Renal cortex interstitium (tissue), 11 donors: ENCODE measurements around the gene VMAC. TPM values are rescaled to one million over a fixed set of nuclear protein-coding genes. Genes with fewer than 3 reads are reported as not detected.

Experiments used
- DNase-seq, 11 donors: peaks; one replicate each; pipeline ENCODE4 v3.0.0-alpha.2; 2013; ENCODE audit warnings: low read depth in 9 of 11, low spot score in 4 of 11; ENCODE audit errors: extremely low read depth in 1 of 11
- polyA plus RNA-seq, 3 donors: library from polyadenylated mRNA; unstranded; fragments of 120-200 nt; gene quantifications; one replicate each; pipeline ENCODE4 v1.2.1, GENCODE V29; 2013; ENCODE audit not compliant: insufficient read length in 3 of 3

VMAC gene
- polyA plus RNA-seq, 3 donors: 5.7 to 10.9 (median 5.9) TPM

GRCh38 chr19:5940260-5941208 lies 35.9 kb downstream of the VMAC start:
- DNase-seq: no peak

DNA sequence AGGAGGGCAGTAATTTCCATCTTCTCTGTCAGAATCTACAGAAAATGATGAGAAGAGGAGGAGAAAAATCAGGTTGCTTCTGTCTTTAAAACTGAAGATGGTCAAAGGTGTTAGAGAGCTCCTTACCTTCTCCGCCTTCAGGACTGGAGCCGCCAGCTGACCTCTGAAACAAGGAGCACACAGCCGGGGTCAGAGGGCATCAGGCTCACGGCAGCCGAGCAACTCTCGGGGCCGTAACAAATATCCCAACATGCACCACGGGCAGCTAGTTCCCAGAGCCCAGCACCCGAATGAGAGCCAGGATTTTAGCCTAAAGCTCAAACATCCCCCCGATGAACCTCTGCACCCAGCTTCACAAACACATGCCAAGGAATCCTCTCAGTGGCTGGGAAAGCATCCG lies 37.0 kb downstream of the VMAC start:
- no peak for DNase-seq

DNA sequence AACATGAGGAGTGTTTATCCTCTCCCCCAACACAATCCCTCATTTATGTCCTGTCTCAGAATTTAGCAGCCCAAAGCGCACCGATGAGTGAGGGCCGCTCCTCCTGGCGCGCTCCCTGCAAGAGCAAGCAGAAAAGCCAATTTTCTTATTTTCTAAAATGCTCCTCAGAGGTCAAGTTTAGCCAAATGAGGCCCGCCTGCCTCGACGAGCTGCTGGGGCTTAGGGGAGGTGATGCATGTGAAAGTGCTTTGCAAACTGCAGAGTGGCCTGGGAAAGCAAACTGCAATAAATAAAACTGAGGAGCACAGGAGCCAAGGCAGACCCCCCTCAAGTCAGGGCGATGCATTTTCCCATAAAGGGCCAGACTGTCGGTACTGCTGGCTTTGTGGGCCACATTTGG lies 38.4 kb downstream of the VMAC start:
- DNase-seq: no peak

- no peak for DNase-seq
Observed at GRCh38 chr19:5943623-5944022, 39.0 kb downstream of the VMAC start.

GRCh38 chr19:5947435-5947834 lies 42.8 kb downstream of the VMAC start:
- no peak for DNase-seq

DNA sequence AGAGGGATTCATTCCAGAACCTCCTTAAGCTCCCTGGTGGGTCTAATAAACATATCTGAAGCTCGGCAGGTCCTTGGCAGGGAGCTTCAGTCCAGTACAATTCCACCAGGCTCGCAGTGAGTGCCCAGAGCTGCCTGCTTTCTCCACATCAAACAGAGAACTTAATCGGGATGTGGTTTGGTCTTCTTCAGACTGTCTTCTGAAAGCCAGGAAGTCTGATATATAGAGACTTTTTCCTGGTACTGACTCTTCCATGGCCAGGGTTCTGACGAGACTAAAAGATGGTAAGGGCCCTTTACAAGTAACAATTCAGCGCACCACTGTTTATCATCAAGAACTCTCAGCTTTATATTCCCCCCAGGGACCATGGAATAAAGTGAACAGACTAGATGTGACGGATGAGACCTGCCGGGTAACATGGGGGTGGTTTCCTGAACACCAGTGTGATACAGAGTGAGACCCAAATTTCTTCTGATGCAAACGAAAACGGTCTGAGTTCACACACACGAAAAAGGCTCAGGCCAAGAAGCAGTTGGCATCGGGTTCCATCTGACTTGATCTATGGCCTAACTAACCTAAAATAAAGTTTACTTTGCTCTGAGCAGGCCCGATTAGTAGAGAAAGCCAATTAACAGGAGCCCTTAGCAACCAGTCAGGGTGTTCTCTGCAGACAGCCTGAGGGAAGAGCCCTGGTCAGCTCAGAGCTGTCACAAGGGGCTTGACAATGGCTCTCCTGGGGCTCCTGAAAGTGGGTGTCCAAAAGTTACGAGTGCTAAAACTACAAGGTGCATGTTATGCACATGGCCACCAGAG lies 44.3 kb downstream of the VMAC start:
- no peak for DNase-seq

- DNase-seq: no peak
Observed at GRCh38 chr19:5949792-5950305, 45.2 kb downstream of the VMAC start.

- no peak for DNase-seq
Observed at GRCh38 chr19:5950741-5951140, 46.1 kb downstream of the VMAC start.

- no peak for DNase-seq
Observed at GRCh38 chr19:5951338-5951861, 46.7 kb downstream of the VMAC start.

DNA sequence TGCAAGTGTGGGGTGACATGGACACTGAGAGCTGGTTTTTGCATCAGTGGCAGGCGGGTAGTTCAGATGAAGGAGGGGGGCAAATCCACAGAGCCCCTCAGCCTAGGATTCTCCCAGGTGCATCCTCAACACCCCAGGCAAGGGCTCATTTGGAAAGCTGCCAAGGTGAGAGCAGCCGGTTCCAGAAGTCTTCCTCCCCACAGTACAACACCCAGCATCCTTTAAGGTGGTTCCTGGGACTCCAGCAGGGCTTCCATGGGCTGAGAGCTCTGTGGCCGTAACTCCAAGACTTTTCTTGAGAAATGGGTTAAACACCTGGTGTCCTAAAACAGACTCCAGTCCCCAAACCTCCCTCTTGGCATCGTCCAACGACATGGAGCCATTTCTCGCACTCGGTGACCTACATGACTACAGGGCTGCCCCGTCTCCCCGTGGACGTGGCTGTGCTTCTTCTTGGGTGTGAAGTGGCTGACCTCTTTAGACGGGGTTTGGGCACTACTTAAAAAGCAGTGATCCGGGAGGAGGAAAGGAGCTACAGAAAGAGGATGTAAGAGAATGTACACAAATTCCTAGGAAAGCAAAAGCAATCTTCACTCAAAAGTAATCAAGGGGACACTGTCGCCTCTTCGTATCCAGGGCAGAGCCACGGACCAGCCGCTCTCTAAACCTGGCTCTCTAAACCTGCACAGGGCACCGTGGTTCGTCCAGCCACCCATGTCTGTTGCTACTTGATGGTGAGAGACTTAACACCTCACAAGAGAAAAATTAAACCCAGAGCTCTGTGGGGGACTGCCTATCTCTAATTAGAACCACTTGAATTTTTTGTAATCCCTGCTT lies 47.7 kb downstream of the VMAC start:
- no peak for DNase-seq

- no peak for DNase-seq
Observed at GRCh38 chr19:5953030-5953589, 48.4 kb downstream of the VMAC start.

- no peak for DNase-seq
Observed at GRCh38 chr19:5953680-5954213, 49.1 kb downstream of the VMAC start.

- no peak for DNase-seq
Observed at GRCh38 chr19:5954293-5954692, 49.6 kb downstream of the VMAC start.

DNA sequence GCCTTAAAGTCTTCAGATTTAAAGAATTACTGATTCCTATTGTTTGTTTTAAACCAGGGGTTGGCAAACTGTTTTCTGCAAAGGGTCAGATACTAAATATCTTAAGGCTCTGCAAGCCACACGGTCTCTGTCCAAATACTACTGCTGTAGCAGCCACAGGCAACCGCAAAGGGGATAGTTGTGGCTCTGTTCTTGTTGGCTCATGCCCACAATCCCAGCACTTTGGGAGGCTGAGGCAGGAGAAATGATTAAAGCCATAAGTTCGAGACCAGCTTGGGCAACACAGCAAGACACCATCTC lies 50.9 kb downstream of the VMAC start:
- DNase-seq: no peak

DNA sequence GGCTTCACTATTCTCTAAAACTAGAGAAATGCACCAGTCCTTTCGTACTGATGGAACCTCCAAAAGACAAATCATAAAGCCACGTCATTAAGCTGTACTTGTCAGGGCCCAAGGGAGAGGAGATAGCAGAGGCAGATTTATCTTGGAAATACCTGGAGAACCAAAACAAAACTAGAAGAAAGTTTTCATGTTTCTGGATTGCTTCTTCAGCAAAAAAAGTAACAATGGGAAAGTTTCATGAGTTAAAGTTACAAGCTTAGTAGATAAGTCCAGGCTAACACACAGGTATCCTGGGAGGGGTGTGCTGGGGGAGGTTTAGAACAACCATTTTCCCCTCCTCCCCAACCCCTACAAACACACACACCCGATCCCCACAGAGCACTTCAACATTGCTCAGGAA lies 51.7 kb downstream of the VMAC start:
- no peak for DNase-seq

- no peak for DNase-seq
Observed at GRCh38 chr19:5956728-5957127, 52.1 kb downstream of the VMAC start.

- DNase-seq: no peak
Observed at GRCh38 chr19:5957170-5957569, 52.5 kb downstream of the VMAC start.

- no peak for DNase-seq
Observed at GRCh38 chr19:5958074-5958850, 53.6 kb downstream of the VMAC start.
